CD4-positive, alpha-beta T cell treated with Interleukin-10 for 1 hour (primary cell): Measurements from ENCODE around the gene FGF22.
A peak's percentile ranks its signal among the peaks of the same experiment; 100 is the strongest.

Experiments
- DNase-seq: peaks from one replicate; pipeline ENCODE4 v3.0.0-alpha.2; 2020

FGF22 gene

GRCh38 chr19:644789-645188 lies 5.1 kb downstream of the FGF22 start:
- no peak for DNase-seq

- DNase-seq: no peak
These were observed 6.5 kb downstream of the FGF22 start for GRCh38 chr19:645912-646778.

- no peak for DNase-seq
These were observed 7.3 kb downstream of the FGF22 start for GRCh38 chr19:646779-647565.

- DNase-seq: no peak
These were observed 8.0 kb downstream of the FGF22 start for GRCh38 chr19:647566-648284.

- DNase-seq: no peak
These were observed 8.6 kb downstream of the FGF22 start for GRCh38 chr19:648305-648704.

- DNase-seq: no peak
These were observed 9.5 kb downstream of the FGF22 start for GRCh38 chr19:648904-649801.

- no peak for DNase-seq
These were observed 10.4 kb downstream of the FGF22 start for GRCh38 chr19:650121-650520.

GRCh38 chr19:651114-651818 lies 11.6 kb downstream of the FGF22 start:
- no peak for DNase-seq

GRCh38 chr19:651991-652390 lies 12.3 kb downstream of the FGF22 start:
- DNase-seq: no peak

GRCh38 chr19:652467-653389 lies 13.0 kb downstream of the FGF22 start:
- no peak for DNase-seq

GRCh38 chr19:653425-653824 lies 13.7 kb downstream of the FGF22 start:
- DNase-seq: no peak

GRCh38 chr19:655691-656090 lies 16.0 kb downstream of the FGF22 start:
- DNase-seq: no peak

GRCh38 chr19:656751-657559 lies 17.3 kb downstream of the FGF22 start:
- DNase-seq: no peak

- no peak for DNase-seq
These were observed 17.9 kb downstream of the FGF22 start for GRCh38 chr19:657611-658010.

- DNase-seq: no peak
These were observed 18.6 kb downstream of the FGF22 start for GRCh38 chr19:658059-658839.

GRCh38 chr19:658916-659839 lies 19.5 kb downstream of the FGF22 start:
- peak; percentile 73 for DNase-seq

GRCh38 chr19:660793-661426 lies 21.2 kb downstream of the FGF22 start:
- DNase-seq: no peak
